Right atrium auricular region (tissue), 2 donors: ENCODE data around the gene MTRF1. TPM values are rescaled to one million over a fixed set of nuclear protein-coding genes. Genes with fewer than 3 reads are reported as not detected.

Source experiments
- DNase-seq: peaks from one replicate; pipeline ENCODE4 v3.0.0-alpha.2; 2019; ENCODE audit warnings: low spot score
- H3K27ac ChIP-seq, 2 donors: fragments of 200-600 bp; sonication (generic); 1 replicate in 1 of 2; 2 replicates in 1 of 2; pipeline ENCODE4 v1.5.1; 2016 to 2019
- H3K27me3 ChIP-seq, 2 donors: fragments of 200-600 bp; sonication (generic); one replicate each; pipeline versions ENCODE4 v1.5.1 to v1.6.0; 2017 to 2019
- H3K36me3 ChIP-seq: fragments of 200-600 bp; sonication (generic); one replicate; pipeline ENCODE4 v1.5.1; 2016
- H3K4me1 ChIP-seq, 2 donors: fragments of 200-600 bp; sonication (generic); one replicate each; pipeline versions ENCODE4 v1.5.1 to v1.6.0; 2017 to 2019
- H3K4me3 ChIP-seq, 2 donors: fragments of 200-600 bp; sonication (generic); 1 replicate in 1 of 2; 2 replicates in 1 of 2; pipeline ENCODE4 v1.5.1; 2017 to 2019; ENCODE audit warnings: mild to moderate bottlenecking in 1 of 2, moderate library complexity in 1 of 2
- H3K9me3 ChIP-seq, 2 donors: fragments of 200-600 bp; sonication (generic); one replicate each; pipeline ENCODE4 v1.5.1; 2019
- CTCF ChIP-seq, 2 donors: fragments of 200-600 bp; sonication (generic); IDR thresholded peaks; one replicate each; pipeline ENCODE4 v1.5.1; 2019; ENCODE audit warnings: antibody characterized with exemption in 2 of 2
- total RNA-seq, 2 donors: library from RNA; depleted of rRNA; stranded (reverse); fragments of >200 nt; gene quantifications; one replicate each; pipeline ENCODE4 v1.1.0, GENCODE V29; 2016

The MTRF1 gene
- total RNA-seq, 2 donors from 2014 or later: 9.3 to 11.5 TPM

GRCh38 chr13:41244556-41244955 is 18.8 kb downstream of the MTRF1 start:
- Histone ChIP-seq H3K36me3 (no peaks in the 10 kb centered on the region), H3K27ac (no peak overlapping the region), H3K27me3 (no peaks in the 10 kb centered on the region), H3K4me1 (no peaks in the 10 kb centered on the region), H3K4me3 (no peak overlapping the region), H3K9me3 (no peaks in the 10 kb centered on the region)
- no peak for TF ChIP-seq CTCF (IDR thresholded peaks at IDR 0.05)
- no peak for DNase-seq

DNA sequence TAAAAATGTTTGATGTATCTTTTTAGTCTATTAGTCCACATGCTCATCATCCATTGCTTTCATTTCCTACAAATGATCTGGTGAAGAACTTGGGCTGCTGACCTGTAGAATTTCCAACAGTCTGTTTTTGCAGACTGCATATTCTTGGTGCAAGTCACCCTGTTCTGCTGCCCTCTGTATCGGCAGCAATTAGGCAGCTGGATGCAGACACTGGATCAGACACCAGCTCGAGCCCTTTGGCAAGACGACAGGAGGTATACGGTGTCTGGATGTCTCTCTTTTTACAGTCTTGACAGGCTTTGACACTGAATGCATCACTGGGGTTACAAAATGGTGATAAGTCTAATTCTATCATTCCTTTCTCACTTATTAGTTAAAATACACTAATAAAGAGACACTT is 21.8 kb downstream of the MTRF1 start:
- Histone ChIP-seq H3K36me3 (no peaks in the 10 kb centered on the region), H3K4me1 (no peaks in the 10 kb centered on the region), H3K27ac (no peak overlapping the region), H3K27me3 (no peaks in the 10 kb centered on the region), H3K9me3 (no peaks in the 10 kb centered on the region), H3K4me3 (no peak overlapping the region)
- no peak for TF ChIP-seq CTCF (IDR thresholded peaks at IDR 0.05)
- DNase-seq: no peak

DNA sequence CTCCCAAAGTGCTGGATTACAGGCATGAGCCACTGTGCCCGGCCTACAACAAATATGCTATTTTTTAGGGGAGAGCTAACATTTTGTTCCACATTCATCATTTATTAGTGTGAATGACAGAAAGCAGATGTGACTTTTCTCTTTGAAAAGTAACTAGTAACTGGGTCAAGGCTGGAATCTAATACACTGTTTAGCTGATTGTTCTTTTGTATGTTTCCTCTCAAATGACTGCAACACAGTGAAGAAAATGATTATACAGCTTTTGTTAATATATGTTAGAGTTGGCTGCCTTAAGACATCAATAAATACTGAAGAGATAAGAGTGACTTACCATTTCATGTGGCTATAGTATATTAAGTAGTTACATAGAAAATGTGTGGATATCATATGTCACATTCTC is 27.0 kb downstream of the MTRF1 start:
- no peak for TF ChIP-seq CTCF (IDR thresholded peaks at IDR 0.05)
- Histone ChIP-seq H3K9me3 (no peaks in the 10 kb centered on the region), H3K4me1 (no peaks in the 10 kb centered on the region), H3K27me3 (no peaks in the 10 kb centered on the region), H3K27ac (no peak overlapping the region), H3K4me3 (no peak overlapping the region), H3K36me3 (no peaks in the 10 kb centered on the region)
- no peak for DNase-seq

- H3K36me3 ChIP-seq: no peaks in the 10 kb centered on the region
- TF ChIP-seq CTCF (IDR thresholded peaks at IDR 0.05): no peak
- no peak for DNase-seq
- no peaks in the 10 kb centered on the region for H3K27me3 ChIP-seq
- no peak overlapping the region for H3K4me3 ChIP-seq
- H3K4me1 ChIP-seq: no peaks in the 10 kb centered on the region
- no peak overlapping the region for H3K27ac ChIP-seq
- no peaks in the 10 kb centered on the region for H3K9me3 ChIP-seq
Measured at GRCh38 chr13:41232578-41233480, 30.5 kb downstream of the MTRF1 start.

- H3K4me1 ChIP-seq: no peaks in the 10 kb centered on the region
- no peak overlapping the region for H3K27ac ChIP-seq
- H3K4me3 ChIP-seq: no peak overlapping the region
- no peak for DNase-seq
- no peaks in the 10 kb centered on the region for H3K9me3 ChIP-seq
- no peaks in the 10 kb centered on the region for H3K27me3 ChIP-seq
- H3K36me3 ChIP-seq: no peaks in the 10 kb centered on the region
- TF ChIP-seq CTCF (IDR thresholded peaks at IDR 0.05): no peak
Measured at GRCh38 chr13:41231786-41232185, 31.6 kb downstream of the MTRF1 start.
